GM18868 (cell line): ENCODE data around the gene BAHCC1.

Experiments
- ATAC-seq: cut with Tn5 transposase; IDR thresholded peaks from one replicate; pipeline ENCODE4 v1.9.1; 2021; ENCODE audit warnings: mild to moderate bottlenecking, moderate library complexity; ENCODE audit not compliant: unreplicated experiment

BAHCC1 gene

DNA sequence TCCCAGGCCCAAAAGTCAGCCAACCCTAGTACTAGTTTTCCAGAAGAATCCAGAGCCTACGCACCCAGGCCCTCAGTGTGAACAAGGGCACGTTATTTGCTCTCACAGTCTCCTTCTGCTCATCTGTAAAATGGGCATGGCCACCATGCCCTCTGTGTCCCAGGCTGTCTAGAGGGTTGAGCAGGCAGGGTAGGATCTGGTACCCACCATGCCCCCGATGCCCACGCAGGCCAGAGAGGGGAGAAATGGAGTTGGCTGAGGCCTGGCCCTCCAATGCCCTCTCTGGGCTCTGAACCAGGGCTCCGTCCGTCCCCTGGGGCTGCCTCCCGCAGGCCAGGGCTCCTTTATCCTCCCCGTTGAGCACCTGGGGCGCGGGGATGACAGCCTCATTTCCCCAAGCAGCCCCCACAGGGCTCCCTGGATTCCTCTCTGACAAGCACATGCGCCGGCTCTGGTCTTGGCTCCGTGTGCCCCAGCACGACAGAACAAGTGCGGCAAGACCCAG, 9.1 kb upstream of the BAHCC1 start:
- no peak for ATAC-seq

DNA sequence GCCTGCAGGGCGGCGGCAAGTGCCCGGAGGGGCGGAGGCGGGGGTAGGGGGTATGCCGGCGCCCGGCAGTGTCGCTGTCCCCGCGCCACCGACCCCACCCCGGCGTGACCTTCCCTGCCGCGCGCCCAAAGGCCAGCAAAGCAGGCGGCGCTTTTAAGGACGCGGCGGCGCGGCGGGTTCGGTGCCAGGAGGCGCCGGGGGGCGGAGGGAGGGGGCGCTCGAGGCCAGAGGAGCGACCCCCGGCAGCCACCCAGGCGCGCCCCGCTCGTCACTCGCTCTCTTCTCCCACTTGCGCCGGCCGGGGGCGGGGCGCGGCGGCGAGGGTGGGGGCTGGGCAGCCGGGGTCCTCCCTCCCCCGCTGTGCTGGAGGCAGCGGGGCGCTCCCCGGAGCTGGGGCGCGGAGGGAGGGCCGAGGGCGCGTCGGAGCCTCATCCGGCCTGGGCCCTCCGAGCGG, 8.6 kb upstream of the BAHCC1 start:
- no peak for ATAC-seq

- no peak for ATAC-seq
These were observed 7.9 kb upstream of the BAHCC1 start for GRCh38 chr17:81387100-81388090.

DNA sequence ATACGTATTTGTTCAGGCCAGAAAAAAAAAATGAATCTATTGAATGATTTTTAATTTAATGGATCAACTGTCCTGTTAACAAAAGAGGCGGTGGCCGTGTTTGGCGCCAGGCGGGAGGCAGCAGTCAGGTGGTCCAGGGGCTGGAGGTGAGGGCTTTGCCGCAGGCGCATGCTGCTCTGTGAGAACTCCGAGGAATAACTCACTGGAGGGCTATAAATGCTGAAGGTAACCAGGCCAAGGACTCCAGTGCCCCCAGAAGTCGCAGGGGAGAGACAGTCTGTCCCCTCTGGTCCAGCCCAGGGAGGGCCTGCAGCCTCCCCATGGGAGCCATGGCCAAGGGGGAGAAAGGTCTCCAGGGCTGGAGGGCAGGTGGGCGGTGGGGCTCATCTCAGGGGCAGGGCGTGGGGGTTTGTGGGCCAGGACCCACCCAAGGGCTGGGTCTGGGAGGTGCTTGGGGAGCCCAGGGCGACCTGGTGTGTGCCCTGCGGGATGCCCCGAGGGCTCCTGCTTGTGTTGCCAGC, 7.1 kb upstream of the BAHCC1 start:
- no peak for ATAC-seq

DNA sequence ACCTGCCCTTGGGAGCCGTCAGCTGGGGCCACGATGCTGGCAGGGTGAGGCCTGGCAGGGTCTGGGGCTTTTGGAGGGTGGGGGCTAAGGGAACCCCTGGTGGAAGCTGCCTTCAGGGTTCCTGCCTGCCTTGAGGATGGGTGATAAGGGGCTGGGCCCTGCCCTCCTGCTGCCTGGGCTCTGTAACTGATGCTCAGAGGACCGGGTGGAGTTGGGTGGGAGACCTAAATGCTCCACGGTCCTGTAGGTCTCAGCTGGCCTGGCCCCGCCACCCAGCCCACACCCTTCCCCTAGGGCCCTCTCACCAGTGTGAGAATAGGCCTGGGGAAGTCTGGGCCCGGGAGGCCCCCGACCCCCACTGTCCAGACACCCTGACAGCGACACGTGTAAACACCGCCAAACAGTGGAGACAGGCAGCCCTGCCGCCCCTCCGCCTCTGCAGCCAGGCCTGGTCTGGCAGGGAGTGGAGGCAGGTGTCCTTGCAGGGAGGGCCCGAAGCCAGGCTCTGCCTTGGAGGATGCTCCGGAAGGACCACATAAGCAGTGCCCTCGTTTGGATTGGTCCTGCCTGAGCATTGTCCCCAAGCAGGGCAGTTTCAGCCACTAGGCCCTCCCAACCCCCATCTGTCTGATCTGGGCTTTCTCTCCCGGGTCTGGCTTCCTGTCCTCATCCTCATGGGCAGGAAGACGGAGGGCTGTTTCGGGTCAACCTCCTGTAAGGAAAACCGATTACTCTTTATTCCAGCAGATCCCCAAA, 6.5 kb upstream of the BAHCC1 start:
- ATAC-seq = no peak

- ATAC-seq = no peak
These were observed 5.7 kb upstream of the BAHCC1 start for GRCh38 chr17:81389585-81389984.

DNA sequence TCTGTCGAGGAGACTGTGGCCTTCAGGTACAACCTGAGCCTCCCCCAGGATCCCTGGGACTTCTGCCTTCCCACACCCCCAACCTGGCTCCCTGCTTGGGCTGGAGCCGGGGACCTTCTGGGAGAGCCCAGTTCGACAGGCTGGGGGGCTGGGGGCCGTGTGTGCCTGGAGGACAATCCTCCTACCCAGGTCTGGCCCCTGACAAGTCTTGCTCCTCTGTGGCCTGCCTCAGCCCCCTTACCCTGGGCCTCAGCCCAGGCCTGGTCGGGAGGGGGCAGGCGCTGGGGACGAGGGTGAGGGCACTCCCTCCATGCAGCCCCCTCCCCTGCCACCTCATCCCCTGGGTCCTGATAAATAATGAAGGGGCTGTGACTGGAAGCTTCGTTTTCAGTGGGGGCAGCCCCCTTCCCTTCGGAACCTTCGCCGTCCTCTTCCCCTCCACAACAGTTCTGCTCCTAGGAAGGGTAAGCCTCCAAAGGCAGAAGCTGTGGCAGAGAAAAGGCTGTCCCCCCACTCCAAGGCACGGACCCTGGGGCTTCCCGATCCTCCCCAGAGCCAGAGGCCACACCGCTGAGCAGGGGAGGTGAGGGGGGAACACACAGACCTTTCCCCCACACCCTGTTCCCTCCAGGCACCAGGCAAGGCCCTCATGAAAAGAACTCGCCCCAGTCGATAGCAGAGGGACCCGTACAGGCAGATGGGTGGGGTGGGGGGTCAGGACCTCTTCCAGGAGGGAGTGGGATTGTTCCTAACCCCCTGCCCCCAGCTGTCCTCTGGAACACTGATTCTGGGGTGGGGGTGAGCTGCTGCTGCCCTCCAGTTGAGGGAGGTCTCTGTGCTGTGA, 5.0 kb upstream of the BAHCC1 start:
- ATAC-seq = no peak

DNA sequence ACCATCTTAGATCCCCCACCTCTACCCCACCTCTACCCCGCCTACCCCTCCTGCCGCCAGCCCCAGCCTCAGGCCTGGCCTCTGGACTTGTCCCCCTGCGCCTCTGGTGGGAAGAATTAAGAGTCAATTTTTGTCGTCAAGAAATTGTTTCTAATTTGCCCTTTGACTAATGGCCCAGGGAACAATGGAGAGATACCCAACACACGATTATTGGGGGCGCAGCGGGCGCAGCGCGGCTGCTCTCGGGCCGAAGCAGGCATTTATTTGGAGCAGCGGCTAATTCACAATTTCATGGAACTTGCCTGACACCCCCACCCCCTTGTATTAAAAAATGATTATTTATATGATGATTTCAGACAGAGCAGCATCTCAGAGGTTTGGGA, 4.4 kb upstream of the BAHCC1 start:
- no peak for ATAC-seq

- ATAC-seq = no peak
These were observed 3.8 kb upstream of the BAHCC1 start for GRCh38 chr17:81391293-81391935.

DNA sequence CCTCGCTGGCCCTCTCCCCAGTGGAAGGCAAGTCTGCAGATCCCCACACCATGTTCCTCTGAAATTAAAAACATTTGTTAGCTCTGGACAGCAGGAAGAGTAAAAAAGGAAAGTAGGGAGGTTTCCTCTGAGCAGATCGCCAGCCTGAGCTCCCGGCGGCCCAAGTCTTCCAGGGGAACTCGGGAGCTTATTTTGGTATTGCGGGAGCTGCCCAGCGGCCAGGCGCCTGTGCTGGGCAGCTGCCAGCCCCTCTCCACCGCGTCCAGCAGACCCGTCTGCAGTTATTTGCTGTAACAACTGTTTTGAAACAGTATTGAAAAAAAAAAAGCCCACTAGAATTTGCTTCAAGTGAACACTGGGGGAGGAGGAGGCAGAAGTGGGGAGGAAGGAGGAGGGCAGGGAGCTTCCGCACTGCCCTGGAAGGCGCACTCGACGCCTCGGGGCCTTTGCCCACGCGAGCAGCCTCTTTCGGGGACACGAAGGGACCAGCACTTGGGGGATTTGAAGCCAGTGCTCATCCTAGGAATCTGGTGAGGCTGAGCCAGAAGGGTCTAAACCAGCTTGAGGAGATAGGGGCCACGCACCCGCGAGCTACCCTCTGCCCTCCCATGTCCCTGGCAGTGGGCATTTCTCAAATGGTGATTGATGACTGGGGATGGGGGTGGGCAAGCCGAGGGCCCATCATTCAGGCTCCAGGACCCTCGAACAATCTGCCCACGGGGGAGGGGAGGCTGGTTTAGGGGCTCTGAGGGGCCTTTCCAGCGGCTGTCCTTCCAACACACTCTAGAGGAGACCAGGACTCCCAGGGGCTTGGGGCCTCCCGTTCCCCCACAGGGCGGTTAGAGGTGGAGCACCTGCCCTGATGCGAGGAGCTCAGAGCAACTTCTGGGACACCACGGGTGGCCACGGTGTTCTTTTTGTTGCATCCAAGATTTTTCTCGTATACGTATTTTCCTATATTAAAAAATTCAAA, 3.0 kb upstream of the BAHCC1 start:
- ATAC-seq = no peak

GRCh38 chr17:81392909-81393654, 2.2 kb upstream of the BAHCC1 start:
- peak; percentile 14 for ATAC-seq

DNA sequence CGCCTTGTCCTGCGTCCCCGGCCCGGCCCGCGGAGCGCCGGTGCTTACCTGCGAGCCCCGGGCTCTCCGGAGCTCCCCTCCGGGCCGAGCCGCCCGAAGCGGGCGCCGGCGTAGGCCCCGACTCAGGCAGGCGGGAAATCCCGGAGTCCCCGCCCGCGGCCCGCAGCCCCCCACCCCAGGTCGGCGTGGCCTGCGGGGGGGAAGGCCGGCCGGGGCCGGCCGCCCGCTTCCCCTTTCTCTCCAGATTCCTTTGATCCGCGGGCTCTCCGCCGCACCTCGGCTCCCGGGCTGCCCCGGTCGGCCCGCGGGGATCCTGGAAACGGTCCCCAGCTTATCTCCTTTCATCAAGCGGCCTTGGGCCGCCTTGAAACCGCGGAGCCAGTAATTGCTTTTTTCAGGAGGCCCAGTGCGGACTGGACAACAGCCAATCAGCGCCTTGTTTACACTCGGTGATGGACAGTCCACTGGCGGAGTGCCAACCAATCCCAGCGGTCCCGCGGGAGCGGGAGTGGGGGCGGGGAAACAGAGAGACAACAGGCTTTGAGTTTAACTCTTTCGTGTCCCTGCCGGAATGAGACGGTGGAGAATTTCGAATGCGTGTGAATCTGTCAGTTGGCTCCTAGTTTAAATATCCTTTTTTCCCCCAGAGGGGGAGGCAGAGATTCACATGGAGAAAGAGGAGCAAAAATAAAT, 1.4 kb upstream of the BAHCC1 start:
- peak; percentile 54 for ATAC-seq

DNA sequence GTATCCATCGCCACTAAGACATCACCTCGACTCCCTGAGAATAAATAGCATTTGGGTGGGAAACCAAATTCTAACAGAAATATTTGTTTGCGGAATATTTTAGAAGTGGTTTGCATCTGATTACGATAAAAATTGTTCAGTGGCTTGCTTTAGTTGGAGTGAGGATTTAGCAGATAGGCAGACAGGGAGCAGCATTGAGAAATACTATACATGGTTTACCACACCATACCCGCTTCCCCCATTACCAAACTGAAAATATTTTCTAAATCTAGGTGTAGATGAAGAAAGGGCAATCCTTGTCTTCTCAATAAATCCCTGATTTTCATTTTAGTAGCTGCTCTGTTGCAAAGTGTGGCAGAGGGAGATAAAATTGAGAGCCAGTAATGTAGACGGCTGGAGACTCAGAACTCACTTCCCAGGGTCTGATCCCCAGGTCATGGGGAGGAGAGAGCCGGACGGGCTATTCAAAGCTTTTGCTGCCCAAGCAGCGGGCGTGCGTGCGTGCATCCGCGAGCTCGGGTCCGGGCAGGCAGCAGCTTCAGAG, 808 bp upstream of the BAHCC1 start:
- no peak for ATAC-seq

DNA sequence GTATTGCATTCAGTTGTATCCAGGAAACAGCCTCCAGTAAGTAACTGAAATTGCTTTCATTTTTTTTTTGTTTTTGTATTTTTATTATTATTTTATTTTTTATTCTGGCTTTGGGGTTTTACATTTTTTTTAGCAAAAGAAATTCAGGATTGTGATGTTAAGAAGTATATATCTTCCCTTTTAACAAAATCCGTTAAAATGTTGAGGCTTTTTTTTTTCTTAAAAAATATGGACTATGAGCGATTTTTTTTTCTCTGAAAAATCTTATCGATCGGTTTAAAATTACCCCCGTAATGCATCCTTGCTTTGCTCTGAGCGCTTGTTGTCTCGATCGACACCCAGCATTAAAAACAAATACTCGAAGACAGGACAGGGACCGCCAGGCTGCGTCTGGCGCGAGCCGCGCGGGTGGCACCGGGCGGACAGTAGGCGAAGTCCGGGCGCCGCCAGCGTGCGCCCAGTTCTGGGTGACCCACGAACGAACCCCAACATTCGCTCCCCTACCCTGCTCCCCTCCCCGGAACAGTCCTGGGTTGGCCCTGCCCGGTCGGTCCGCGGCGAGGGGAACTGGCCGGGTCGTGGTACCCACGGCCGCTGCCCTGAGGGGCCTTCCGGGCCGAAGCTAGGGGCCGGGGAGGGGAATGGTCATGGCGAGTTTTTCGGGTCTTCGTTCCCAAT, 482 bp downstream of the BAHCC1 start:
- ATAC-seq = no peak

- ATAC-seq = no peak
These were observed 1.0 kb downstream of the BAHCC1 start for GRCh38 chr17:81396278-81396721.

DNA sequence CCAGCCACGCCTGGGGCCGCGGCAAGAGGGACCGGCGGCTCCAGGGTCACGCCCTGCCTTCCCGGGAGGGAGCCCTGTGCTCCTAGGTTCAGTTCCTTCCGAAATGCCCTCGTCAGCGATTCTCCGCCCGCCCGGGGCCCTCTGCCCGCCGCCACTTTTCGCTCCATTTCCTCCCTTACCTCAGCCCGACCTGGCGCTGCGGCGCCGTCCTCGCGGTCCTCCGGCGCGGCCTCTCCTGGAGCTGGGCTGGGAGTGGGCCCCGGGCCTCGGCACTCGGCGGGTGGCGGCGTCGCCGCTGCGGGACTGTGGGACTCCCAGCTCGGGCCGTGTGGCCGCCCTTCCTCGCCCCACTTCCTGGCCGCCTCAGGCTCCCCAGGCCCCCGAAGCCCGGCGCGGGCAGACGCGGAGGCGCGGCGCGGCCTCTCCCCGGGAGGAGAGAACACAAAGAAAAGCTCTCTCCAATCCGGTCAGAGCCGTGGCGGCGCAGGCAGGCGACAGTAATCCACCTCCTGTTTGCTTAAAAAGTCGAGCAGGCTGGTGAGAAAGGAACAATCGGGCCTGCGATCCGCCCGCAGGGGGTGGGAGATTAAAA, 1.6 kb downstream of the BAHCC1 start:
- no peak for ATAC-seq
